Pons (tissue), 1 donor: Measurements from ENCODE around the gene LRRC8B.
"Not testable (repeated sequence)": the region's sequence is repeated elsewhere in the genome, so short reads cannot be mapped to it uniquely, and the experiment has no call there.

Source experiments
- DNase-seq: peaks from one replicate; pipeline ENCODE4 v3.0.0-alpha.2; 2016; ENCODE audit warnings: low spot score

LRRC8B gene

GRCh38 chr1:89524369-89525168 lies at the start of gene LRRC8B:
LRRC8B (plus strand) TSS chr1:89524829; CDS start chr1:89582651, 57,822 bp downstream.
- DNase-seq: peak; percentile 89

DNA sequence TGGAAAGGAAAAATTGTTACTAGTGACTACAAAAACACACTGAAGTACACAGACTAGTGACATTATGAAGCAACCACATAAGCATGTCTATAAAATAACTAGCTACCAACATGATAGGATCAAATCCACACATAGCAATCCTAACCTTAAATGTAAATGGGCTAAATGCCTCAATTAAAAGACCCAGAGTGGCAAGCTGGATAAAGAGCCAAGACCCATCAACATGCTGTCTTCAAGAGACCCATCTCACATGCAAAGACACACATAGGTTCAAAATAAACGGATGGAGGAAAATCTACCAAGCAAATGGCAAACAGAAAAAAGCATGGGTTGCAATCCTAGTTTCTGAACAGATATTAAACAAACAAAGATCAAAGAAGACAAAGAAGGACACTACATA lies 49.4 kb upstream of the LRRC8B start:
- no peak for DNase-seq

DNA sequence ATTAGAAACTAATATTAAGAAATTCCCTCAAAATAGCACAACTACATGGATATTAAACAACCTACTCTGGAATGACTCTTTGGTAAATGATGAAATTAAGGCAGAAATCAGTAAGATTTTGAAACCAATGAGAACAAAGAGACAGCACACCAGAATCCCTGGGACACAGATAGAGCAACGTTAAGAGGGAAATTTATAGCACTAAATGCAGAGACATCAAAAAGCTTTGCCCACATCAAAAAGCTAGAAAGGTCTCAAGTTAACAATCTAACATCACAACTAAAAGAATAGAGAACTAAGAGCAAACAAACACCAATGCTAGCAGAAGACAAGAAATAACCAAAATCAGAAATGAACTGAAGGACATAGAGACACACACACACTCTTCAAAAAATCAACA lies 48.6 kb upstream of the LRRC8B start:
- no peak for DNase-seq

DNA sequence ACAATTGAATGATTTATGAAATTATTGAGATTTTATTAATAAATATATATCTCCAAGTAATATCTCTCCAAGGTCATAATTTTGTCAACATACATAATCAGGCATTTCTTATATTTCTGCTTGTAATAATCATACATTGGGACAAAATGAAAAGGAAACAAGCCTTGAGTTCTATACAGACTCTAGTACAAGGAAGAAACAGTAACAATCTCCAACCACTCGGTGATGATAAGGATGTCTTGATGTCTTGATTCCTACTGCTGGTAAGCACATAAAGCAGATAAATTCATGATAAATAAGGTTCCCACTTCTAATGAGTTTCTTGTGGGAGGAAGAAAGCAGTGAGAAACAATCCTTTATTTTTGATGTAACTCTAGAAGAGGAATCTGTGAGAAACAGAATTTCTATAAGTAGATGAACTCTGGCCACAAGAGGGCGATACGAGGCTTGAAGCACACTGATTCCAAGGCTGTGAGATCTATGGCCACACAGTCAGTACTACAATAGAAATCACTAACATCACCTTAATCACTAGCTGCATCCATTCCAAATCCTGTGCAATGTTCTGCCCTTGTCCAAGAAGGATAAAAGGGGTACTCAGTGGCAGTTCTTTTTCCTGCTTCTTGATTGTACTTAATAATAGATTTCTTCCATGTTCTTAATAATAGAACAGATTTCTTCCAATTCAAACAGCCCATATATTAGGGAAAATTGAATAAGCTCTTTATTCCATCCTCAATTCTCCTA lies 41.4 kb upstream of the LRRC8B start:
- peak; percentile 94 for DNase-seq

GRCh38 chr1:89483757-89484077 lies 40.9 kb upstream of the LRRC8B start:
- DNase-seq: no peak

DNA sequence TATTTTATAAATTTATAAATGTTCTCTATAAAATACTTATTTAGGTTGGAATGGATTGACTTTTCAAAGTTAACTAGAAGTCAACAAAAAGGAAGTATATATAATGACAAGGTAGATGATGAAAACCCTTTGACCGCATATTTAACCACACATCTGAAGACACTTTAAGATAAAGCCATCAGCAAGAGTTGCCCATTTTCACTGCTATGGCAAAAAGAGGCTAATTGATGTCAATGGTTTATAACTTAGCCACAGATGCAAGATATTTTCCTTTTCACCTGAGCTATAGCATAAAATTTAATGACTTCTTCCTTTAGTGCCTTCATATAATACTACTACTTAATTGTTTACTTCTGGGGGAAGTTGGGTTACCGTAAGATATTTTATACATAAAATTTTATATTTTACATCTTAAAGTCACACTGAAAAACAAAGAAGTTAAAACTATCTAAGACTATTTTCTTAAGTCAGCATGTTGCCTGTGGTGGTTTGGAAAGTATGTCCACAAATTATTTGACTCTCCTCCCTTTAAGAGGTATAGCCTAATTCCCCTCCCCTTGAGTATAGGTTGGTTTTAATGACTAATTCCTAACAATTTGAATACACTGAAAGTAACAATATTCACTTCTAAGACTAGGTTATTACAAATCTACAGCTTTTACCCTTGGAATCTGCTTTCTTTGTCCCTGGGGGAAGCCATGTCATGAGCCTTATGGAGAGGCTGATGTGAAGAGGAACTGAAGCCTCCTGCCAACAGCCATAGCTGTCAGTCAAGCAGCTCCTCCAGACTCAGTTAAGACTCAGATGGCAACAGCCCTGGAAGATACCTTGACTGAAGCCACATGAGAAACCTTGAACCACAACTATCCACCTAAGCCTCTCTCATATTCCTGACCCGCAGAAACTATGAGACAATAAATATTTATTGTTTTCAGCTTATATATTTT lies 40.3 kb upstream of the LRRC8B start:
- DNase-seq: no peak

- no peak for DNase-seq
These were observed 36.7 kb upstream of the LRRC8B start for GRCh38 chr1:89487972-89488371.

DNA sequence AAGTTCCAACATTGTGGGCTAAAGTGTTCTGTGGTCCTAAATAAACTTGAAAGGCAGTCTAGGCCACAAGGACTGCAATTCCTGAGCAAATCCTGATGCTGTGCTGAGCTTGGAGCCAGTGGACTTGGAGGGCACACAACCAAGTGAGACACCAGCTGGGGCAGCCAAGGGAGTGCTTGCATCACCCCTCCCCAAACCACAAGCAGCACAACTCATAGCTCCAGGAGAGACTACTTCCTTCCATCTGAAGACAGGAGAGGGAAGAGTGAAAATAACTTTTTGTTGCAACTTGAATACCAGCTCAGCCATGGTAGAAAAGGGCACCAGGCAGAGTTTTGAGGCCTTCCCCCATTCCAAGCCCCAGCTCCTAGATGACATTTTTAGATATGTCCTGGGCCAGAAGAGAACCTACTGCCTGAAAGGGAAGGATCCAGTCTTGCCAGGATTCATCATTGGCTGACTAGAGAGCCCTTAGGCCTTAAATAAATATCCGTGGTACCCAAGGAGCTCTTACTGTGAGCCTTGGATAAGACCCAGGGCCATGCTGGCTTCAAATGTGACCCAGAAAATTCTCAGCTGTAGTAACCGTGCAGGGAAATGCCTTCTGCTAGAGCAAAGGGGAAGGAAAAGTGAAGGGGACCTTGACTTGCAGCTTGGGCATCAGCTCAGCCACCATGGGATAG lies 35.4 kb upstream of the LRRC8B start:
- peak; percentile 27 for DNase-seq

- no peak for DNase-seq
These were observed 34.2 kb upstream of the LRRC8B start for GRCh38 chr1:89490389-89490788.

DNA sequence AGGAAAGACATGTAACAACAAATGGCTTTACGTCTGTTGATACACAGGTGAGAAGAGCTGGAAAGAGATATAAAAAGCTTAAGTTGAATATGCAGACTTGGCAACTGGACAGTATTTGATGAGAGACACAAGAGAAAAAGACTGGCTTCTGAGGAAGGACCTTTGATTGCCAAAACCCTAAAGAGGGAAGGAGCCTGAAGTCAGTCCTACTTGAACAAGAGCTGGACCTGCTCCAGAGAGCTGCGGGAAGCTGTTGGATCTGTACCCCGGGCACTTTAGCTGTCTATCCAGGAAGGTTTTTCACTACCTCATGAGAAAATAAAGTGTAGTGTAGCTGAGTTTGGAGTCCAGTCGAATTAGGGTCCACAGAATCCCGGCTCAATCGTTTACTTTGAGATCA lies 25.3 kb upstream of the LRRC8B start:
- DNase-seq: peak; percentile 36

GRCh38 chr1:89502042-89502441 lies 22.6 kb upstream of the LRRC8B start:
- DNase-seq: no peak

- DNase-seq: no peak
These were observed 21.7 kb upstream of the LRRC8B start for GRCh38 chr1:89502895-89503294.

GRCh38 chr1:89503690-89504089 lies 20.9 kb upstream of the LRRC8B start:
- DNase-seq: no peak

DNA sequence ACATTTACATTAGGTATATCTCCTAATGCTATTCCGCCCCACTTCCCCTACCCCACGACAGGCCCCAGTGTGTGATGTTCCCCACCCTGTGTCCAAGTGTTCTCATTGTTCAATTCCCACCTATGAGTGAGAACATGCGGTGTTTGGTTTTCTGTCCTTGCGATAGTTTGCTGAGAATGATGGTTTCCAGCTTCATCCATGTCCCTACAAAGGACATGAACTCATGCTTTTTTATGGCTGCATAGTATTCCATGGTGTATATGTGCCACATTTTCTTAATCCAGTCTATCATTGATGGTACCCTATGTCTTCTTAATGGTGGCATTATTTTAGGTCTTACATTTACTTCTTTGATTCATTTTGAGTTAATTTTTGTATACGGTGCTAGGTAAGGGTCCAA lies 14.6 kb upstream of the LRRC8B start:
- not testable (repeated sequence) for DNase-seq

GRCh38 chr1:89512996-89513720 lies 11.5 kb upstream of the LRRC8B start:
- no peak for DNase-seq

DNA sequence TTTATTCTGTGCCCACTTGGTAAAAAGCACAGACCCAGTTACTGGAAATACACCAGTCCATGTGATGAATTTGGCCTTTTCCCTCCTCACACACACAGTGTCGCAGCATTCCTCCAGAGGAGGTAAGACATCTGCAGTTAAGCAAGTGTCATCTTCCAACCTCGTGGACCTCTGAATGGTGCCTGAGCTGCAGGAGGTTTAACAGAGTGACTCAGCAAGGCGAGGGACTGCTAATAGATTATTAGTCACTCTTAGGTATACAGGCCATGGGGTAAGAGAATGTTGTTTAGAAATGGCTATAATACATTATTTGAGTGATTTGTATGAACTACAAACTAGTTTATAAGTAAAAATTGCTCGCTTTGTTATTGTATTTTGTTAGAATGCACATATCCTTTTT lies 8.6 kb upstream of the LRRC8B start:
- no peak for DNase-seq

- no peak for DNase-seq
These were observed 6.4 kb upstream of the LRRC8B start for GRCh38 chr1:89518221-89518631.

- DNase-seq: no peak
These were observed 4.8 kb upstream of the LRRC8B start for GRCh38 chr1:89519779-89520358.

DNA sequence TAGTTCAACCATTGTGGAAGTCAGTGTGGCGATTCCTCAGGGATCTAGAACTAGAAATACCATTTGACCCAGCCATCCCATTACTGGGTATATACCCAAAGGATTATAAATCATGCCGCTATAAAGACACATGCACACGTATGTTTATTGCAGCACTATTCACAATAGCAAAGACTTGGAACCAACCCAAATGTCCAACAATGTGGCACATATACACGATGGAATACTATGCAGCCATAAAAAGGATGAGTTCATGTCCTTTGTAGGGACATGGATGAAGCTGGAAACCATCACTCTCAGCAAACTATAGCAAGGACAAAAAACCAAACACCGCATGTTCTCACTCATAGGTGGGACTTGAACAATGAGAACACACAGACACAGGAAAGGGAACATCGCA lies 2.7 kb upstream of the LRRC8B start:
- not testable (repeated sequence) for DNase-seq

DNA sequence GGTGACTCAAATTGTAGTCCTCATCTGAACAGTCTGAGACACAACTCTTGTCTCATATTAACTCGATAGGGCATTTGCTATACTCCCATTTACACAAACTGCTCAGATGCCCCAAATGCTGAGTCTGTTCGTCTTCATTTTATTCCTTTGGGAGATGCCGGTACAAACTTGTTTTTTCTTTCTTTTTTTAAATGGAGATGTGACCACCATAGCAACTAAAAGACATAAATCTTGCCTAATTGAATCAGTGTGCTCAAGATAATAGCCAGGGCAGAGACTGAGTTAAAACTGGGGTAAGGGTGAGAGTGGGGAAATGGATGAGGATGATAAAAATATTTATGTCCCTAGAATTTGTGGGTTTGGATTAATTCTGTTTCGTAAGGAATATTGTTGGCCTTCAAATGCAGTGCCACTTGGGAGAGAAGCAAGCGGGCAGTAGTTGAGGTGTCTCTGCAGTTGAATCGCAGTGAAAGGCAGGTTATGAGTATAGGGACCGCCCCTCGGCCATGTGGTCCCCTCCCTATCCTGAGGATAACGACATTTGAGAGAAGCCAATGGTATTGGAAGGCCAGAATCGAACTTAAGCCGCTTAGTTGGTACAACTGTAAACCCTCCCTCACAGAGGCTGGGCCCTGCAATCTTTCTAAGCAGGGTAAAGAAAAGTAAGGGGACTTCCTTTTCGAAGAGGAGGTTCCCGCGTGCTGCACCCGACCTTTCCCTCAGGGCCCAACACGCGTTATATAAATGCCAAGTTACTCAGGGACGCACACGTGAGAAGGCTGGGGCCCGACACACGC lies 859 bp upstream of the LRRC8B start:
- peak; percentile 47 for DNase-seq
